HTR-8/SVneo (cell line): Measurements from ENCODE around the gene IMMP2L.

Source experiments
- DNase-seq: peaks from one replicate; pipeline ENCODE4 v3.0.0; 2011; ENCODE audit warnings: low spot score, mixed read lengths; ENCODE audit not compliant: insufficient read length
- FAIRE-seq: peaks from 2 replicates; lab custom pipeline; 2011; peaks lifted over from hg19 to GRCh38; lab: Jason Lieb, UNC

Gene IMMP2L

DNA sequence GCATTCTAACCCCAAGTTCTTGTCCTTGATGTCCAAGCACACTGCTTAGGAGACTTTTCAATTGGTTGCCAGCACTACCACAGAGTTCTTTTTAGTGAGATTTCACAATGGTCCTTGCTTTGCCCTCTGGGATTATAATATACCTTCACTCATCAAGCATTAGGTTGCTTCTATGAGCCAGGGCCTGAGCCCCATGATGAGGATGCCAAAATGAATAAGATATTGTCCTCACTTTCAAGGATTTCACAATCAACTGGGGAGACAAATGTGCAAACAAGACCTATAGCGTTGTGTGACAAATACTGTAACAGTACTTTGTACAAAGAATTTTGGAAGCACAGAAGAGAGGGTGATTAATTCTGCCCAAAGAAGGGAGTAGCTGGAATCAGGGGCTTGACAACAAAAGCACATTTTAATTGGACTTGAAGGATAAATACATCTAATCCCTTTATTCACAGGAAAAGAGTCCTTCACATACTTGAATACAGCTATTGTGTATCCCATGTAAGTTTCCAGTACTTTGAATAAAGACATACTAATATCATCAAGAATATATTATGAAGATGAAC is 734.9 kb downstream of the IMMP2L start:
- FAIRE-seq (no peak), DNase-seq (no peak)

DNA sequence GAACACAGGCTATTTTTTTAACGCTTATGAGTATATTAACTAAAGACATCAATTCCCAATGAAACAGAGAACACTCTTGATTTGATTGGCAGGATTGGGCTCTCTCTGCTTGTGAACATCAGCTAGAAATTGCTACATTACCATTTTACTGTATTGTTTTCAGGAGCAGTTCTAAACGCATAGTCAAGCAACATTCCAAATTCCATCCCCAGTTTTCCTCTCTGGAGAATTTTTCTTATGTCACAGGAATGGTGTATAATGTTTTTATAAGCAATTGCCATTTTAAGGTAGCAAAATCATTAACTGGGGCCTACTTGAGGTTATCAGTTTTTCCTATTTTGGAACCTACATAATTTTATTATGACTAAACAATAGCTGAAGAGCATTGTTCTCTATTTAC is 748.3 kb downstream of the IMMP2L start:
- DNase-seq = no peak
- no peak for FAIRE-seq

DNA sequence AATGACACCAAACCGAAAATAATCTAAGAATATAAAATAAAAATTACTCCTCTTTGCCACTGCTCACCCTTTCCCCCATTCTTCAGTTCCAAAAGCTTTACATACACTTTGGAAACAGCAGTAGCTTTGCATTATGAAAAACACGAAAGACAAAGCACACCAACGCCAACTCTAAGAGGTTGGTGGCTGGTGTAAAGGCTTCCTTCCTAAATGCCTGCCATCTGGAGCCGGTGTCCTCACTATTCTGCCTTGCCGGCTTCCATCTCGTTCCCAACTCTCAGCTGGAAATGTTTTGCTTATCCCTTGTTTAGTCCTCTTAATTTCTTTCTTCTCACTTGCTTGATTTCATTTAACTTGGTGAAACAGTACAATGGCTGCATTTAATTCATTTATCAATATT is 752.5 kb downstream of the IMMP2L start:
- no peak for DNase-seq
- no peak for FAIRE-seq

DNA sequence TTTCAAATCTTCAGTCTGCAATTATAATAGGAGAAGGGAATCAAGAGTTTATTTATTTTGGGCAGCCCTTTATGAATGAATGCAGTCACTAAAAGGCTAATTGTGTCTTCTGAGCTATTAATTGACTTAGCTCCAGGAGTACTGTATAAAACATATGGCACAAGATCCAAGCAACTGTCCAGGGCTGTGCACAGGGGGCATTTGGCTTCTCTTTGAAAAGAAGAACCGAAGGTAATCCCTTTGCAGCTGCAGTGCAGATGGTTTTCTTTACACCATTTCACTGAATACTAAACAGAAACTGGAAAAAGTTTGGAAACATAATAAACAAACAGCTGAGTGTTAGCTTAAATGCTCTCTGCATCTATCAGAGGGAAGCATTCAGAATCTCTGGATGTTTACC is 753.9 kb downstream of the IMMP2L start:
- FAIRE-seq (no peak), DNase-seq (no peak)

DNA sequence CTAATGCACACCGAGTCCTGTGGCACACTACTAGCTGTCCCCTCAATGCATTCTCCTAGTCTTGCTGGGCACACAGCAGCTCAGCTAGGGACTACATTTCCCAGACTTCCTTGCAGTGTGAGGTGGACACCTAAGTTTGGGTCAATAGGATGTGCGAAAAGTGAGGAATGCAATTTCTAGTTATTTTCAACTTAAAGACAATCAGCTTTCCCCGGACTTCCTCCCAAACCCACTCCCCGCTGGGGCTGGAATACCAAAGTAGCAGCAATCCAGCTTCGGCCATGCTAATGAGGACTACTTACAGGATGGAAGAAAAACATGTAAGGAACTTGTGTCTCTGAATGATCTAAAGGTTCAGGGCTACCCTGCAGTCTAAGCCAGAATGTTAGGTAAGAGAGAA is 757.8 kb downstream of the IMMP2L start:
- DNase-seq = no peak
- no peak for FAIRE-seq

DNA sequence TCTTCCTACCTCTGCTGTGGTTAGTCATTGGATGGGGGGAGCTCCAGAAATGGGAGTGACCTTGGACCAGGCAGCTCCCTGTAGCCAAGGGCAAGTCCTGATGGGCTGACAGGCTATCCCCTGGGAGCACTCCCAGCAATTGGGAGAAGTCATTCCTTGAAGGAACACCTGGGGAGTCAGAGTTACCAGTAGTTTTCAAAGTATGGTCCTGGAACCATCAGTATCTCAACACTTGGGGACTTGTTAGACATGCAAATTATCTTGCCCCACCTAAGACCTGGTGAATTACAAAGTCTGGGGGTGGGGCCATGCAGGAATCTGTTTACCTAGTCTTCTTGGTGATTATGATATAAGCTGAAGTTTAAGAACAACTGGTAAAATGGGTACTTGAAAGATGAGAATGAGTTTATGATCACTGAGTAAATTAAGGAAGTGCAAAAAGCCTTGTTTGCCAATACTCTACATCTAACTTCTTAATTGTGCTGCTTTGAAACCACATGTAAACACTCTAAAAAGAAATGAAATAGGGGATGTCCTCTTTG is 758.6 kb downstream of the IMMP2L start:
- no peak for DNase-seq
- no peak for FAIRE-seq

DNA sequence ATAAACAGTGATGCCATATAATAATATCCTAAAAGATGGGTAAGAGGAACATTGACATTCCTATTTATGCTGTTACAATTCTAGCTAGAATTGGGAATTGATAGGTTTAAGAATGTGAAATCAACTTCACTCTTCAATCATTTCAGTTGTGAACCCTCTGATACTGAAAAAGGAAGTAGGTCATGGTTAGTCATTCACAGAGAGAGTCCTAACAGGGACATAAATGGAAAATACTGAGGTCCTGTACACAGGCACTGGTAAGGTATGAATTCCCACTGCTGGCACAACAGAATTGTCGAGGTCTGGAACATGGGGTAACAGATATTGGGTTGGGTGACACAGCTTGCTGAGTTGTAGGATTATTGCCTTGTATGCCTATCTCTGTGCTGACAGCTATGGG is 760.8 kb downstream of the IMMP2L start:
- no peak for DNase-seq
- FAIRE-seq = no peak

DNA sequence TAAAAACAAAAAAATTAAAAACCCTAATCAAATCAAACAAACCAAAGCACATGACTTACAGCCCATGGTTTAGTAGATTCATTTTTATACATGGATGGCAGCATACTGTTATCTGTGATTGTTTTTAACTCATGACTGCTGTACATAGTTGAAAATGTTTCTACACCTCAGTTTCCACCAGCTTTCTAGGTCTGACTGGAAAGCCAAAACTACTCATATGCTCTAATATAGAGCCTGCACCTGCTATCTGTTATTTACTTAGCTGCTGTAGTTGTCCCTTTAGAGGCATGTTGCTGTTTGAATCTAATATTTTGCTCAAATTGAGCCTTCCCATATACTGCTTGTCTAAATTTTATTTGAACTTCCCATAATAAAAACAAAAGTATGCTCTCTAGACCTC is 761.3 kb downstream of the IMMP2L start:
- FAIRE-seq (no peak), DNase-seq (no peak)

DNA sequence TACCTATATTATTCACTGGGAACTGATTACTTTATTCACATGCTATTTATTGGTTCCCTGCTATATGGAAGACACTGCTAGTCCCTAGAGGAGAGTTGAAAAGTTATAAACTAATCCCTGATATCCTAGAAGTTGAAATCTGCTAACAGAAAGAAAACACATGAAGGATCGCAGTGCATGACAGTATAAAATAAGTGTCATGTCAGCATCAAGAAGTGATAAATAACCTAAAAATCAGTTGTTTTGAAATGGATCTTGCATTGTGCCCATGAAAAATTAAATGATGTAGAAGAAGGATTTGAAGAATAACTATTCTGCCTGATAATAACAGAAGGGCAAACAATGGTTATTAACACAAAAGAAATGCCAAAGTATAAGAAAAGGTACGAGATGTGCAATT is 764.6 kb downstream of the IMMP2L start:
- FAIRE-seq = no peak
- no peak for DNase-seq

DNA sequence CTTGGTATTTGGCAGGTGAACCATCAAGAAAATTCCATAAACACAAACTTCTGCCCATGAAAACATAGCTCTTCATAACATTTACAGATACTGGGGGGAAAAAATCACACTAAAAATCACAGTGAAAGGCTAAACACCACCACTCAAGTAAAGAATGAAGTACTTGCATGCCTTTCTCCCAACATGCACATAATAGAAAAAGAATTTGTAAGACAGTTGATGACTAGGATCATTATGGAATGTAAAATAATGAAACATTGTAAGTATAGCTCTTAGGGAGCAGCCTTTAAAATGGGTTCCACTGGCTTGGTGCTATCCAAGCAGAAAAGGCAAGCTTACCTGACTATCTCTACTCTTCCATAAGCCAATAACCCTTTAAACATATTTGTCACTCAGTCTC is 771.3 kb downstream of the IMMP2L start:
- FAIRE-seq (no peak), DNase-seq (no peak)

DNA sequence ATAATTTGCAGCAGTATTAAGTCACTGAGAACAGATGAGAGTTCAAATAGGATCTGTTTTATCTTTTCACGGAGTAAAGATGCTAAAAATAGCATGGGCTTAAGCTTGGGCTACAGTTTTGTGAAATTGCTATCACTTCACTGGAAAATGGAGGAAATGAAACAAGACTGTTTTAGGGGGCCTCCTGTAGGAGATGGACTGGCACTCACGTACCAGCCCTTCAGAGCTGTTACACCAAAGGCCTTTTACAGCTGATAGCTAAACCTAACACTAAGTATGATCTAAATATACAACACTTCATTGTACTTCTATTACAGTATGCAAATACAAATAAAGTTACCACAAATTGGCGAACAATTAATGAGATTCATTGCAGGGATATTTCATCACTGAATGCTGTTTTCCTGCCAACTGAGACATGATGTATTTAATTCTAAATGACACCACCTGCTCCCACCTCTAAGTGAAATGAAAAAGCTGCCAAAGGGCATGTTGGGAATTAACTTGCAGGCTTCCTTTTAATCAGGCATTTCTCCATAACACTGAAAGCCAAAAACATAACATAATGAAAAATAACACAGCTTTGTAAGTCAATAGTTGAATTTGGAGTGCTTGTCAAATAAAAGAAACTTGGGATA is 775.8 kb downstream of the IMMP2L start:
- DNase-seq = no peak
- no peak for FAIRE-seq

DNA sequence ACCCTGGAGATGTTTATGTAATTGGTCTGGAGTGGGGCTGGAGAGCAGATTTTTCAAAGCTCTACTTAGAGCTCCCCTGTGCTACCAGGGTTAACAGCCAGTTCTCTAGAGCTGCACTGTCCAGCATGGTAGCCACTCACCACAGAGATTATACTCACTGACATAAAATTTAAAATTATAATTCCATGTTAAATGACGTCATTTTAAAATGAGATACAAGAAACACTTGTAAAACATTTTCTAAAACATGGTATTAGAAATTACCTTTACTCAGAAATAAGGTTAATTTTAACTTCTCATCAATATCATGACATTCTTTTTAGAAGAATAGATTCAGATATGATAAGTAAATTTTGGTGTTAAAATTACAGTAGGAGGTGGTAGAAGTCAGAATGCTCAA is 777.5 kb downstream of the IMMP2L start:
- no peak for FAIRE-seq
- no peak for DNase-seq

DNA sequence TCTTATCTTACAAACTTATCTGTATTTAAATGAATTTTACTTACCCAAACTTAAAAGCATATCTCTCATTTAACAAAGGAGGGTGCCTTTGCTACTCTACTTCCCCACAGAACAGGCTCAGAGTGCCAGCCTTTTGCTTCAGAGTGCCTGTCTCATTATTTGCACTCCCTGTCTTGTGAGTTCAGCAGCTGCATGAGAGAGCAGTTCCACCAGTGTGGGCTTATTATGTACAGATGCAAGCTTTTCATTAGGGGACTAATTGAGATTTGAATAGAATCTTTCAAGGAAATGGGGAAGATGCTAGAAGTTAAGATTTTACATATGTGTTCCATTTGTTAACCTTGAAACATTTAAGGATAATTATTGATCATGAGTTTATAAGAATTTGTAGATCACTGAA is 781.6 kb downstream of the IMMP2L start:
- DNase-seq (no peak), FAIRE-seq (no peak)

DNA sequence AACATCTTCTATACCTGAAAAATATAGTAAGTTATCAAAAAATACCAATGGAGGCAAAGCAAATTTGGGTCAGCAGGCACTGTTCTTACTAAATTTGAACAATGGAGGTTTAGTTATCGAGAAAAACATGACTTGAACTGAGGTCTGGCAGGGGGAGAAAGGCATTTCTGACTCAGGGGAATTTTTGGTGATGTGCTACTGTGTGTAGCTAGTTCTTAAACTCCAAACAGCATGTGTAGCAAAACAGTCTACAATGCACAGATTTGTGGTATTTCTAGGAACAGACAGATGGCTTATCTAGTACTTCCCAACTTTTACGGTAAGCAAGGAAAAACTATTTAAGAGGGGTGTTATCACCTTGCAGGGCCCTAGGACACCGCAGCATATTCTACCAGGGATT is 783.0 kb downstream of the IMMP2L start:
- FAIRE-seq (no peak), DNase-seq (no peak)

DNA sequence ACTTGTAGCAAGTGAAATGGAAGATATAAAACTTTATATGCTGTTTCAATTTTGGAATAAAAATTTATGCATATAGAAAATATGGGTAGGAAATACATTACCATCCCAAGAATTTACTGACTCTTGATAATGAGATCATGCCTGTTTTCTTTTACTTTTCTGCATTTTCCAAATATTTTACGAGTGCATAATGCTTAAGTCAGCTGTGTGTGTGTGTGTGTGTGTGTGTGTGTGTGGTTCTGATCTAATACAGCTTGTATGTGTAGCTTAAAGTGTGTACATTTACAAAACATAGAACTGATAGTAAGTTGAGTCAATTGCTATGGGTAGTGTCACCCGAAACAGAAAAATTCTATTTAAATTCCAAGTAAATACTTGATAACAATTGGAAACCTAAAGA is 787.2 kb downstream of the IMMP2L start:
- FAIRE-seq (no peak), DNase-seq (no peak)

DNA sequence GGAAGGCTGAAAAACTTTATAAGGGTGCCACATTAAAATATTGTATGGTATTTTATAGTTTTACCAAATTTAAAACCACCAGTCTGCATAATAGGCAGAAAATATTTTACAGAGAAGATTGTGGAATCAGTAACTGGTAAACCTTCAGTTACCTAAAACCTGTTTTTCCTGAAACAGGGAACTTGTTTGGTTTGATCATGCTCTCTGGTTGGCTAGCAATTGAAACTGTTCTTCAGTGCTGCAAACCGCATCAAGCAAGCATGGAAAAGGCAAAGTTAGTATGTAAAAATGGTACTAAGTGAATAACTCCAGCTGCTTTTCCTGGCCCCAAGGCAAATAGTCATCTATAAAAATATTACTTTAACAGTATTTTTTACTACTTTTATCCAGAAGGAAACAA is 788.2 kb downstream of the IMMP2L start:
- no peak for DNase-seq
- no peak for FAIRE-seq

DNA sequence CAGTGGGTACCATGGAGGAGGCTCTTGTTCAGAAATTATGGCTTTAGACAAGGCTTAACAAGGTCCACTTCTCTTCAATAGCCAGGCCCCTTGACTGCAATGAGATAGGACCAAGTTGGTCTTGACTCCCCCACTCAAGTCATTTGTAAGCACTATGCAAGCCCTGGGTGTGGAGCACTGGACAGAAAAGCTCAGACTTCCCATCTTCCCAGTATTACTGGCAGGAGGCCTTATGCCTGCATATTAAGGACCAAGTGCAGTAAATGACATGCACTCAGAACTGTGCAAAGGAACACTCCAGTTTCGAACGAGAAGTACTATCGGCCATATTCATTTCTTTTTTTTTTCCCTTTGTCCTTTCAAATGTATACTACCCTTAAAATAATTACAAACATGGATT is 789.7 kb downstream of the IMMP2L start:
- FAIRE-seq = no peak
- DNase-seq = no peak

DNA sequence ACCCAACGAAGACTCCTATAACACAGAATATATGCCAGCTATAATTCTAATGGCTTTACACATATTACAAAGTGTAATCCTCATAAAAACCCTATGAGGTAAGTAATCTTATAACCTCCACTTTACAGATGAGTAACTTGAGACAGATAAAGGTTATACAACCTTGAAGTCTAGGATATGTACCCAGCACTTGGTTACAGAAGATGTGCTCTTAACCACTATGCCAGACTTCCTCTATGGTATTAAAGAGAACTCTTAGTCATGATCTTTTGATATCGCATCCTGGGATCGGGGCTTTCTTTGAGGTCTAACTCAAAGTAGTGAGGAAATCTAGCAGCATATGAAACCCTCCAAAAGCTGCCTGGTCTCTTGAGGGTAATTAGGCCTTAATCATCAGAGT is 790.6 kb downstream of the IMMP2L start:
- DNase-seq (no peak), FAIRE-seq (no peak)

DNA sequence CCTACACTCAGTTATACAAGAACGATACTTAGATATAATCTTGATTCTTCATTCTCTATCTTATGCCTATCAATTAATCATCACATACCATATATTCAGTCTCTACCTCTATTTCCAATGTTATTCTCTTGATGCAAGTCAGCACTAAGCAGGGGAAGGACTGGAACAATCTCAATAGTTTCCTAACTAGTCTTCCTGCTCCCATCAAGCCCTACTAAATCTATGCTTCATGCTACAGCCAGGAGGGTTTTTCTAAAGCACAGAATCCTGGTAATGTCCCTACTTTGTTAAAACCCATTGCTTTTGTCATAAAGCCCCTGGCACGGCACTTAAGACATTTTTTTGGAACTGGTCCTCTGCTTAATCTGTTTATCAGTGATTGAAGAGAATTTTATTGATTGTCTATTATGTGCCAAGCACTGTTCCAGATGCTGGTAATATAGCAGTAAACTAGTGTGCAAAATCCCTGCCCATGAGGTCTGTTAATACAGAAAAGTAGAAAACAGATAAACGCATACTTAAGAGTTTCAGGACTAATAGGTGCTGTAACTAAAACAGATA is 794.7 kb downstream of the IMMP2L start:
- no peak for DNase-seq
- FAIRE-seq = no peak

DNA sequence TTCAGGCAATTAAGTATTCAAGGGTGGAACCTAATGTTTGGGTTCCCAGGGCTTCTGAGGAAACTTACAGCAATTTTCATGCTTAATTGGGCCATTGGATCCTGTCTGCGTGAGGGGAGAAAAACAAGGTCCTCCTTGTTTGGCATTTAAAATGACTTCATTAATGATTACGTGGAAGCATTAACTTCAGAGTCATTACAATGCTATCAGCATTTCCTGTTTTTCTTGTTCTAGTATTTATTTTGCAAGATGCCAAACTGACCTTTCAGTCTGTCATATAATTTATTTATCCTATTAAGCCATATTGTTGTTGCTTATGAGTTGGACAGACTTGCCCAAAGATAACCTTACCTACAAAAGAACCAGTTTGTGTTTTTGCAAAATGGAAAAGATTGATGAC is 795.4 kb downstream of the IMMP2L start:
- DNase-seq (no peak), FAIRE-seq (no peak)

DNA sequence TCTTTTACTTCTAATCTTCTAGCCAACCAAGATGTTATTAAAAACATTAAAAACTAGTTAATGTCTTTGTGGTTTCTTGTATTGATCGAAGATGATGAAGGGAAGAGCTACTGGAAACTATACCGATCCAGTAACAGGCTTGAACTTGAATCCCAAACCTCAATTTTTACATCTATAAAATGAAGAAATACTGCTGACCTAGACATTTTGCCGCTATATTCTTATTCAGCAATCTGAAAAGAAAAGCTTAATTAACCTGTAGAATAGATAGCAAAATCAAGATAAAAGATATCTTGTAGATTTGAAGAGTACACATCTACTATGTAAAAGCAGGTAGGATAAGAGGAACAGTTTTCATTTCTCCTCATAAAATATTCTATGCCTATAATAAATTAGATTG is 797.4 kb downstream of the IMMP2L start:
- FAIRE-seq (no peak), DNase-seq (no peak)
